ENCODE measurements around the gene PRSS58. TPM values are rescaled to one million over a fixed set of nuclear protein-coding genes. Genes with fewer than 3 reads are reported as not detected.

The PRSS58 gene
- total and polyA plus RNA-seq, 10 donors = not detected

GRCh38 chr7:142272841-142273240, 15.0 kb upstream of the PRSS58 start:
- intact Hi-C loops (cut with DNase I; ENCODE audit: low total_unique reads) = no loop called here
- DNase-seq = no peak
- Histone ChIP-seq H3K9me3 (peaks cover 0 to 26% (median 17%) of the 10 kb centered on the region in 8 donors), H3K4me3 (no peak overlapping the region), H3K27ac (no peak overlapping the region), H3K27me3 (replicated peaks in 1 of 7) (no peaks in the 10 kb centered on the region), H3K36me3 (no peaks in the 10 kb centered on the region), H3K4me1 (no peaks in the 10 kb centered on the region)
- TF ChIP-seq POLR2AphosphoS5 (IDR thresholded peaks at IDR 0.05) = no peak
- no peak for TF ChIP-seq CTCF (IDR thresholded peaks at IDR 0.05 in 8 of 11, conservative IDR thresholded peaks at IDR 0.05 in 3 of 11)
- no peak for TF ChIP-seq POLR2A (IDR thresholded peaks at IDR 0.05)
- 50 to 87% (median 78%) methylated on average over 2 of the region's 2 CpGs for WGBS, 5 donors

GRCh38 chr7:142263598-142264380, 5.9 kb upstream of the PRSS58 start:
- WGBS, 5 donors = 70 to 80% (median 76%) methylated on average over 8 of the region's 8 CpGs
- intact Hi-C loops (cut with DNase I; ENCODE audit: low total_unique reads) = no loop called here

GRCh38 chr7:142250705-142251104, 7.2 kb downstream of the PRSS58 start:
- H3K4me1 ChIP-seq = no peaks in the 10 kb centered on the region
- no peak for DNase-seq
- WGBS, 5 donors = 83 to 95% (median 87%) methylated on average over 2 of the region's 2 CpGs
- no peak for TF ChIP-seq POLR2AphosphoS5 (IDR thresholded peaks at IDR 0.05)
- no peak for TF ChIP-seq POLR2A (IDR thresholded peaks at IDR 0.05)
- no peak for TF ChIP-seq CTCF (IDR thresholded peaks at IDR 0.05 in 8 of 11, conservative IDR thresholded peaks at IDR 0.05 in 3 of 11)
- no peak overlapping the region for H3K4me3 ChIP-seq
- no peaks in the 10 kb centered on the region for H3K9me3 ChIP-seq
- intact Hi-C loops (cut with DNase I; ENCODE audit: low total_unique reads) = no loop called here
- no peak overlapping the region for H3K27ac ChIP-seq
- H3K27me3 ChIP-seq (replicated peaks in 1 of 7) = no peaks in the 10 kb centered on the region
- no peaks in the 10 kb centered on the region for H3K36me3 ChIP-seq

More at GRCh38 chr7:142263598-142264380, 5.9 kb upstream of the PRSS58 start:
- no peak for DNase-seq
- H3K9me3 ChIP-seq = peaks cover 0 to 19% (median 5%) of the 10 kb centered on the region in 8 donors
- no peaks in the 10 kb centered on the region for H3K27me3 ChIP-seq (replicated peaks in 1 of 7)
- H3K36me3 ChIP-seq = no peaks in the 10 kb centered on the region
- TF ChIP-seq POLR2A (IDR thresholded peaks at IDR 0.05) (no peak), CTCF (IDR thresholded peaks at IDR 0.05 in 8 of 11, conservative IDR thresholded peaks at IDR 0.05 in 3 of 11) (no peak), POLR2AphosphoS5 (IDR thresholded peaks at IDR 0.05) (no peak)
- no peak overlapping the region for H3K4me3 ChIP-seq
- no peaks in the 10 kb centered on the region for H3K4me1 ChIP-seq
- H3K27ac ChIP-seq = no peak overlapping the region

- TF ChIP-seq CTCF (IDR thresholded peaks at IDR 0.05 in 8 of 11, conservative IDR thresholded peaks at IDR 0.05 in 3 of 11) (no peak), POLR2A (IDR thresholded peaks at IDR 0.05) (no peak), POLR2AphosphoS5 (IDR thresholded peaks at IDR 0.05) (no peak)
- Histone ChIP-seq H3K27me3 (replicated peaks in 1 of 7) (peaks cover 0 to 4% (median 0%) of the 10 kb centered on the region in 7 donors), H3K9me3 (no peaks in the 10 kb centered on the region), H3K27ac (no peak overlapping the region), H3K4me3 (no peak overlapping the region), H3K36me3 (no peaks in the 10 kb centered on the region), H3K4me1 (no peaks in the 10 kb centered on the region)
- no peak for DNase-seq
- intact Hi-C loops (cut with DNase I; ENCODE audit: low total_unique reads) = no loop called here
These were observed 7.9 kb downstream of the PRSS58 start for GRCh38 chr7:142249918-142250317.
